Muscle layer of duodenum (tissue), 2 donors: ENCODE data around the gene ANKS1A.

Experiments
- H3K27ac ChIP-seq: one replicate; pipeline ENCODE4 v1.7.0; 2013; ENCODE audit warnings: mild to moderate bottlenecking, low read length
- H3K27me3 ChIP-seq: one replicate; pipeline ENCODE4 v1.7.0; 2013; ENCODE audit warnings: low read depth, mild to moderate bottlenecking, control low read depth, low read length
- H3K36me3 ChIP-seq, 2 donors: one replicate each; pipeline ENCODE4 v1.7.0; 2013; ENCODE audit warnings: low read length in 2 of 2, control low read depth in 1 of 2, mild to moderate bottlenecking in 1 of 2; ENCODE audit not compliant: insufficient read depth in 2 of 2, control insufficient read depth in 1 of 2
- H3K4me1 ChIP-seq, 2 donors: one replicate each; pipeline ENCODE4 v1.7.0; 2013; ENCODE audit warnings: low read length in 2 of 2, mild to moderate bottlenecking in 2 of 2, control low read depth in 1 of 2, moderate library complexity in 1 of 2; ENCODE audit not compliant: insufficient read depth in 2 of 2, control insufficient read depth in 1 of 2
- H3K4me3 ChIP-seq, 2 donors: one replicate each; pipeline ENCODE4 v1.7.0; 2013; ENCODE audit warnings: low read length in 2 of 2, low read depth in 1 of 2, mild to moderate bottlenecking in 1 of 2
- H3K9me3 ChIP-seq, 2 donors: one replicate each; pipeline ENCODE4 v1.7.0; 2013; ENCODE audit warnings: low read length in 2 of 2, control low read depth in 1 of 2, mild to moderate bottlenecking in 1 of 2; ENCODE audit not compliant: control insufficient read depth in 1 of 2
- donor health status: healthy.

The ANKS1A gene

DNA sequence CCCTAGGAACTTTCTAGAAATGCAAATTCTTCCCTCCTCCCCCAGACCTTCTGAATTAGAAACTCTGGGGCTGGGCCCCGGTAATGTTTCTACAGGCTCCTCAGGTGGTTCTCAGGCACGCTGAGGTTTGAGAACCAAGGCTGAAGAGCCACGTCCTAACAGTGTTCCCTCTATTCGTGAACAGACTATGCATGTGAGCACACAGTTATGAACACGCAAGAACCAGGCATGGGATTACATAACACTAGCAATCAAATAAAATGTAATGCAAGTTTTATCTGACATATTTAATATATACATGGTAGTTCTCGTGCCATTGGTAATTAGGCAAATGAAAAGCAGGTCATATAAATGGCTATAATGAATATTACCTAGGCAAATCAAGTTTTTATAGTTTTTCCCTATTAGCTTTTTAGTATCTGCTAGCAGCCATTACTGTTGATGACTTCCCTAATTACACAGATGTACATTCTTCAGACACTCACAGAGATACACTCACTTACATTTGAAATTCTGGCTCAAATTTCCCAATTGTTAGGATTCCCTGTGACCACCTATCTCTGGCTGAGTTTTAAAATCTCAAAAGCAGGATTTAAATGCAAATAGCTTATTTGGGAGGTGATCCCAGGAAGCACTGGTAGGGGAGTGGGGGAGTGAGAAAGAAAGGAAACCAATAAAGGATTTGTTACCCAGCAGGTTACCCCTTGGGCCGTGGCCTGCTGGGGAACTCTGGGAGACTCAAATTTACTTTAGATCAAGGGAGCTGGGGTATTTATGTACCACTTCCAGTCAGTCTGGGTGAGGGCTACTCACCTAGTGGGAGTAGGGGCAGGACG is 148.0 kb downstream of the ANKS1A start:
- no peaks in the 10 kb centered on the region for H3K27me3 ChIP-seq
- H3K27ac ChIP-seq = peak overlapping the region; percentile 85
- no peaks in the 10 kb centered on the region for H3K9me3 ChIP-seq
- H3K4me1 ChIP-seq = peaks cover 39 to 68% of the 10 kb centered on the region in 2 donors
- H3K4me3 ChIP-seq = no peak overlapping the region
- peaks cover 0 to 3% of the 10 kb centered on the region in 2 donors for H3K36me3 ChIP-seq

DNA sequence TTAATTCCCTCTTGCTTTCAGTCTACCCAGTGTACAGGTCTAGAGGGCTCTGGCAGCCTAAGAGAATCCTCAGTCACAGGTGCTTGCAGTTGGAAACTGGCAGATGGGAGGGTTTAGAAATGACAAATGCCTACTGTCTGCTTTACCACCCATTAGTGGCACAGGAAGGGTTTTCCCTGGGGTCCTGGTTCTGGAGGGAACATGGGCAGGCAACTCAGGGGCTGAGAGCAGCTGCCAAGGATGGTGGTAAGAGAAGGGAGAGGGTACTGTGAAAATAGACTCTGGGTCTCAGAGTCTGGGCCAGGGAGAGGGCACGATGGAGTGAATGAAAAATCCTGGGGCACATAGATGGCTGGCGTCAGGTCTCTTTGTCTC is 148.6 kb downstream of the ANKS1A start:
- Histone ChIP-seq H3K27ac (peak overlapping the region; percentile 6), H3K4me3 (no peak overlapping the region), H3K36me3 (peaks cover 0 to 3% of the 10 kb centered on the region in 2 donors), H3K27me3 (no peaks in the 10 kb centered on the region), H3K4me1 (peaks cover 39 to 74% of the 10 kb centered on the region in 2 donors), H3K9me3 (no peaks in the 10 kb centered on the region)

DNA sequence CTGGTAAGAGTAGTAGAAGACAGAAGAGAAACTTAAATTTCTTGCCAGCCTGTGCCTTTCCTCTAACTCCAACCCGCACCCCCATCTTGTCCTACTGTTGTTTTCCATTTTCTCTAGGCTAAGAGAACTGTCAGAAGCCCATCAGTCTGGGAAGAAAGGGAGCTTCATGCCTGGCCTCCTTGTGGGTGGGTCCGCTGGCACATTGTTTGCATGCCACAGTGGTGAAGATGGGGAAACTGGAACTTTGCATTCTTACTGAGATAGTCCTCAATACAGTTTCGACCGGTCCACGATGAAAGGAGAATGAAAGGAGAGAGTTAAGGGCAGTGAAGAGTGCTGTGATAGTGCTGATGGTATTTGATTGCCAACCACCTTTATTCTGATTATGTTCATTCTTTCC is 149.0 kb downstream of the ANKS1A start:
- Histone ChIP-seq H3K36me3 (peaks cover 0 to 3% of the 10 kb centered on the region in 2 donors), H3K27ac (peak overlapping the region; percentile 6), H3K4me1 (peaks cover 38 to 77% of the 10 kb centered on the region in 2 donors)

DNA sequence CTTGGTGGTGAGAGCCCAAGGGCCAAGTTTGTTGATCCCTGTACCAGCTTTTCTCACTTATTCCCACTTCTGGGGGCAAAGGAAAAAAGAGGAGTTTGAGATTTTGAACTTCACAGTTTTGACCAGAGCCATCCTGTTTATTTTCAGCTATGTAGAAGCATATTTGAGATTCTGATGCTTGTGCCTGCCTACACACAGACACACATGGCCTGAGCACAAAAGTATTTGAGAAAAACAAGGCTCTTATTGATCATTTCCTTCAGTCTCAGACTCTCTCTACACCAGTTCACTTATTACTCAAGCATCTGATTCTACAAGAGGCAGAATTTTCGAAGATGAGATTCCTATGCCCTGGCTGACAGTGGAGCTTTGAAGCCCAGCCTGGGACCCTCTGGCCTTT is 151.3 kb downstream of the ANKS1A start:
- Histone ChIP-seq H3K4me1 (peaks cover 36 to 79% of the 10 kb centered on the region in 2 donors), H3K9me3 (no peaks in the 10 kb centered on the region), H3K27me3 (no peaks in the 10 kb centered on the region), H3K36me3 (peaks cover 0 to 3% of the 10 kb centered on the region in 2 donors), H3K27ac (peak overlapping the region; percentile 68), H3K4me3 (no peak overlapping the region)

More for the DNA sequence above, 149.0 kb downstream of the ANKS1A start:
- no peak overlapping the region for H3K4me3 ChIP-seq
- no peaks in the 10 kb centered on the region for H3K9me3 ChIP-seq
- H3K27me3 ChIP-seq = no peaks in the 10 kb centered on the region

DNA sequence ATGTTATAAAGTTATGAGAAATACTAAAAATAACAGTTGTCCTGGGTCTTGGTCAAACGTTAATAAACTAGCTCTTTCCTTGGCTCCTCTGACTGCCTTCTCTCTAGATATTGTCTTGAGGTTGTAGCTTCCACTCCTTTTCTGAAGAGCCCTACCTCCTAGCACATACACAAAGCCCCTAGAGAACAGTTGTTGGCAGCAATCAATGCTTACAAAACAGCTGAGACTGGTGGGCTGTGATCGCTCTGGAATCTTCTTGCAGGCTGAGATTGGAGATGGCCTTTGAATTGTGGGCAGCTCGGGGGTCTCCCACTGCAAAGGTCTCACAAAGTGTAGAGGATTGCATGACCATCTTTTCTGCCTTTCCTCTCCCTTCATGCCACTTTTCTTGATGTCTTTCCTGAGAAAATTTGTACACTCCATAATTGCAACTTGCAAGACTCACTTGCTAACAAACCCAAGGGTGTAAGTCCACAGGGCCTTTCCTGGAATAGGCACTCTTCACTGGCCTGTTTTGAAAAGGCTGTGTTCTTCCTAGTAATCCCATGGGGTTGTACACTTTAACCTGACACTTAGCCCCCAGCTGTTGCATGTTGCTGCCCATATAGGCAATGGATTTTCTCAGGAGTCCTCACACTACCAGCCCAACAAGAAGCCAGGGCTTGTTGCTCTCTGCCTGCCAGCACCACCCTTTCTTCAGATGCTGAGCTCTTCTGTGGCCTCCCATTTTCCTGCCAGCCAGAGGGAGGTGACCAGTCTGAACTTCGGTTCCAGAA is 152.2 kb downstream of the ANKS1A start:
- Histone ChIP-seq H3K36me3 (peaks cover 0 to 3% of the 10 kb centered on the region in 2 donors), H3K4me3 (no peak overlapping the region), H3K27ac (peak overlapping the region; percentile 68), H3K4me1 (peaks cover 44 to 79% of the 10 kb centered on the region in 2 donors), H3K9me3 (no peaks in the 10 kb centered on the region), H3K27me3 (no peaks in the 10 kb centered on the region)

GRCh38 chr6:35042031-35042815 is 153.2 kb downstream of the ANKS1A start:
- H3K36me3 ChIP-seq = peaks cover 0 to 3% of the 10 kb centered on the region in 2 donors
- H3K9me3 ChIP-seq = no peaks in the 10 kb centered on the region
- H3K4me1 ChIP-seq = peaks cover 45 to 78% of the 10 kb centered on the region in 2 donors
- H3K27me3 ChIP-seq = no peaks in the 10 kb centered on the region
- H3K4me3 ChIP-seq = no peak overlapping the region
- peak overlapping the region; percentile 82 for H3K27ac ChIP-seq

DNA sequence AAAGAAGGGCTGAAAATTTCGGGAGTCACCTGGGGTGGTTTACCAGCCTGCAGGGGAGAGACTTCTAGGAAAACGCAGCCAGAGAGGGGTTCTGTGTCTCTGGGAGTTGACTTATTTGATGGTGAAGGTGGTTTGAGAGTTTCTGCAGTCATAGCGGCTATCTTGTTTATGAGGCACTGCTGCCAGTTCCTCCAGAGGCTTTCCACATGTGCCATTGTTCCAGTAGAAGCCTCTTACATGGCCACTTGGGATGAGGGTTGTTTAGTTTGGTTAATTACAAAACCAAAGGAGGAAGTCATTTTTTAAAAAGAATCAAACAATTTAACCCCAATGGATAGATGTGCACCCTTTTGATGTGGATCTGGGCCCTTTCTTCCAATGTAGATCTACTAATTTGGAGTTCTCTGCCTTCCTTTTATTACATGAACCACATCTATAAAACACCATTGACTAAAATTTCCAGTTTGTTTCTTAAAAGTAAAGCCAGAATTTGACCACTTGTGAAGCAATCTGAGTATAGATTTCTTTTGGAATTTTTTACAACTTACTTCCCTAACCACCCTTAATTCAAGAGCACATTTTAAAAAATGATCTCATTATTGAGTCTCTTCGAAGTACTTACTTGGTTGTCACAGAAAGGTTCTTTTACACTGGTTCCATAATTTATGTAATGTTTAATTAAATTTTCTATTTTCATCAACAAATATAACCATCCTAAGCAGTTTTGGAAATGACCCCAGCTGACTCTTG is 154.5 kb downstream of the ANKS1A start:
- H3K36me3 ChIP-seq = no peaks in the 10 kb centered on the region
- H3K4me3 ChIP-seq = peak overlapping the region in 1 of 2 donors; percentile 6
- H3K27ac ChIP-seq = peak overlapping the region; percentile 82
- no peaks in the 10 kb centered on the region for H3K9me3 ChIP-seq
- peaks cover 57 to 81% of the 10 kb centered on the region in 2 donors for H3K4me1 ChIP-seq
- no peaks in the 10 kb centered on the region for H3K27me3 ChIP-seq

DNA sequence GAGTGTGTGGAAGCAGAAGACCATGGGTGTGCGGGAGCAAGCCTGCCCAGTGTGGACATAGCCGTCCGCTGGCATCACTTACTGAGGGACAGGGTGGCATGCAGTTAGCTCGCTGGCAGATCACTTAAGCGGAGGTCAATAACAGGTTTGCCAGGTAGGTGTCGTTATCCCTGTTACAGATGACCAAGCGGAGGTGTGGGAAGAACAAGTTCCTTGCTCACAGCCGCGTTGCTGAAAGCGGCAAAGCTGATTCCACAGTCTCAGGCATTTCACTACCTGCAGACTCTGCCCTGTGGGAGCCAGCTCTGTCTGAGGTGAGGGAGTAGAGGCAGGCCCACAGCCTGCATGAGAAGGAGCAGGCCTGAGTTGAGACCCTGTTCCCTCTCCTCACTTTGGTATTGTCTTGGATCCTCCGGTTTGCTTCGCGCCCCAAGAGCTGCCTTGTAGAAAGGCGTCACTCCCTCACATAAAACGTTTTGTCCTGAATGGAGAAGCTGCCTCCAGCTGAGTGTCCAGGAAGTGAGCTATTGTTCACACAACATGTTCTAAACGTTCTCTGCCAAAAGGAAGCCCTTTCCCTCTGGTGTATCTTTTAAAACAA is 155.2 kb downstream of the ANKS1A start:
- H3K27ac ChIP-seq = peak overlapping the region; percentile 82
- no peaks in the 10 kb centered on the region for H3K36me3 ChIP-seq
- peak overlapping the region in 1 of 2 donors; percentile 6 for H3K4me3 ChIP-seq
- H3K27me3 ChIP-seq = no peaks in the 10 kb centered on the region
- peaks cover 59 to 87% of the 10 kb centered on the region in 2 donors for H3K4me1 ChIP-seq
- no peaks in the 10 kb centered on the region for H3K9me3 ChIP-seq

GRCh38 chr6:35044761-35045421 is 155.8 kb downstream of the ANKS1A start:
- Histone ChIP-seq H3K4me3 (no peak overlapping the region), H3K27ac (peak overlapping the region; percentile 82), H3K9me3 (no peaks in the 10 kb centered on the region), H3K4me1 (peaks cover 64 to 87% of the 10 kb centered on the region in 2 donors), H3K27me3 (no peaks in the 10 kb centered on the region), H3K36me3 (no peaks in the 10 kb centered on the region)

DNA sequence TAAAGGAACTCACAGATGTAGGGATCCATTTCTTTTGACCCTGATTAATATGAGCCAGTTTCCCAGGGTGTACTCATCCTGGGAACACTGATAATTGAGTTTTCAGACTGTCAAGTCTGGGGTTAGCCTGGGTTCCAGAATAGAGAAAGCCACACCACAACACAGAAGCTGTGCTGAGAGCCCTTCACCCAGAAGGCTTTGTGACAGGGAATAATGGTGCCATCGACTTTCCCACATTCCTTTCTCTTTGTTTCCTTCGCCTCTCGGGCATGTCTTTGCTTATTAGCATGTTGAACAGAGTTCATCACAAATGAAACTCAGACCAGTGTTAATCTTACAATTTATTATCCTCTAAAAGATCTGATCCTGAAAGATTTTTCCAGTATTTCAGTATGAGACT is 157.0 kb downstream of the ANKS1A start:
- Histone ChIP-seq H3K27me3 (no peaks in the 10 kb centered on the region), H3K9me3 (no peaks in the 10 kb centered on the region), H3K4me3 (no peak overlapping the region), H3K4me1 (peaks cover 64 to 87% of the 10 kb centered on the region in 2 donors), H3K27ac (peak overlapping the region; percentile 82), H3K36me3 (no peaks in the 10 kb centered on the region)
